WTC11 (cell line): ENCODE results near the gene PRKCE.

ENCODE experiments used
- ATF1 ChIP-seq: sonication (generic); formaldehyde crosslinking; IDR thresholded peaks from 2 replicates; pipeline ENCODE4 v1.8.1; 2023; ENCODE audit warnings: mild to moderate bottlenecking, moderate library complexity, missing genetic modification reagents
- CBFB ChIP-seq: sonication (generic); formaldehyde crosslinking; IDR thresholded peaks from 2 replicates; pipeline ENCODE4 v1.8.1; 2022; ENCODE audit warnings: mild to moderate bottlenecking, low read depth, missing genetic modification reagents
- FOXK1 ChIP-seq: sonication (generic); formaldehyde crosslinking; IDR thresholded peaks from 2 replicates; pipeline ENCODE4 v1.8.0; 2022; ENCODE audit warnings: mild to moderate bottlenecking, moderate library complexity, missing genetic modification reagents
- JUN ChIP-seq: sonication (generic); formaldehyde crosslinking; IDR thresholded peaks from 2 replicates; pipeline ENCODE4 v1.8.0; 2023; ENCODE audit warnings: mild to moderate bottlenecking, missing genetic modification reagents
- MXD4 ChIP-seq: fragments of 250-450 bp; sonication (Bioruptor Pico); IDR thresholded peaks from 2 replicates; pipeline ENCODE4 v1.8.0; 2021; ENCODE audit warnings: mild to moderate bottlenecking, moderate library complexity, borderline replicate concordance
- SP1 ChIP-seq: sonication (generic); formaldehyde crosslinking; conservative IDR thresholded peaks from 2 replicates; pipeline ENCODE4 v1.8.1; 2022; ENCODE audit warnings: missing genetic modification reagents
- TEAD4 ChIP-seq: sonication (generic); formaldehyde crosslinking; IDR thresholded peaks from 2 replicates; pipeline ENCODE4 v1.8.0; 2022; ENCODE audit warnings: mild to moderate bottlenecking, missing genetic modification reagents
- ZNF219 ChIP-seq: sonication (generic); formaldehyde crosslinking; IDR thresholded peaks from 2 replicates; pipeline ENCODE4 v1.8.0; 2023; ENCODE audit warnings: missing genetic modification reagents, mild to moderate bottlenecking, borderline replicate concordance
- TF ChIP-seq, protein P1 (sequence below): fragments of 200-600 bp; IDR thresholded peaks from 2 replicates; pipeline ENCODE4 v1.8.0; 2022; ENCODE audit warnings: antibody characterized with exemption
- TF ChIP-seq, protein P2 (sequence below): sonication (generic); formaldehyde crosslinking; conservative IDR thresholded peaks from 2 replicates; pipeline ENCODE4 v1.8.1; 2022; ENCODE audit warnings: mild to moderate bottlenecking, missing genetic modification reagents
- TF ChIP-seq, protein P3 (sequence below): sonication (generic); formaldehyde crosslinking; IDR thresholded peaks from 2 replicates; pipeline ENCODE4 v1.8.0; 2022; ENCODE audit warnings: mild to moderate bottlenecking, missing genetic modification reagents
- TF ChIP-seq, protein P4 (sequence below): sonication (generic); formaldehyde crosslinking; IDR thresholded peaks from 2 replicates; pipeline ENCODE4 v1.8.0; 2022; ENCODE audit warnings: mild to moderate bottlenecking, missing genetic modification reagents
- TF ChIP-seq, protein P5 (sequence below): sonication (generic); formaldehyde crosslinking; IDR thresholded peaks from 2 replicates; pipeline ENCODE4 v1.8.0; 2022; ENCODE audit warnings: mild to moderate bottlenecking, missing genetic modification reagents
- TF ChIP-seq, protein P6 (sequence below): sonication (generic); formaldehyde crosslinking; IDR thresholded peaks from 2 replicates; pipeline ENCODE4 v1.8.1; 2023; ENCODE audit warnings: mild to moderate bottlenecking, missing genetic modification reagents, moderate library complexity

DNA sequence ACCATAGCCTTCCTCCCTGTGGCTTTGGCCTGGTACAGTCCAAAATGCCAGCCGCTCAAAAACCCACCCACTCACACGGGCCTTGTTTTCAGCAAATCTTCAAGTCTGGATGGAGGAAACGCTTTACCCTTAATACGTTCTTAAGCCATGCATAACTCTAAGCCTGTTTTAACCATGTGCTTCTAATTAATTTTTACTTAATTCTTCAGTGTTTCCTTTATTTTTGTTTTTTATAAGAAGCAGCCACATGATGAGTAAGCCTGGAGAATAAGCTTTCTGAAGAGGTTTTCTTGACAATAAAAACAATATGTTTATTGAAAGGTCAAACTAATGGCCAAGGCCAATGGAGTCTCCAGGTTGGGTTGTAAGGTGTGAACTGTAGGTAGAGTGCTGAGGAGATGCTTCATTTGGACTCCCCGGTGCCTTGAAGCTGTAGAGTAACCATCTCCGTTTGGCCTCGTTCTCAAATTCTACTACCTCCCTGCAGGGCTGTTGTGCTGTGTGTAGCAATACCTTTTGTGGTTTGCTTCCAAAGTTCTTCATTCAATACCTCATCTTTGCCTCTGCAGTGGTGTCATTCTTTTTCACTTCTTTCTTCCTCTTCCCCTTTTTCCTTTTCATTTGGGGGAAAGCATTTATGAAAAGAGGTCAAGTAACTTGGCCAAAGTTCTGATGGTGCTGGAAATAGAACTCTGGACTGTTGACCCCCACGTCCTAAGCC lies 113.7 kb downstream of the PRKCE start:
- TF ChIP-seq MXD4 (CRISPR knock-in tag) (no peak), FOXK1 (CRISPR knock-in tag) (no peak), JUN (CRISPR knock-in tag) (no peak), SP1 (CRISPR knock-in tag) (no peak), ATF1 (CRISPR knock-in tag) (no peak), CBFB (no peak), TEAD4 (CRISPR knock-in tag) (no peak), ZNF219 (no peak)
- TF ChIP-seq, protein P1, sequence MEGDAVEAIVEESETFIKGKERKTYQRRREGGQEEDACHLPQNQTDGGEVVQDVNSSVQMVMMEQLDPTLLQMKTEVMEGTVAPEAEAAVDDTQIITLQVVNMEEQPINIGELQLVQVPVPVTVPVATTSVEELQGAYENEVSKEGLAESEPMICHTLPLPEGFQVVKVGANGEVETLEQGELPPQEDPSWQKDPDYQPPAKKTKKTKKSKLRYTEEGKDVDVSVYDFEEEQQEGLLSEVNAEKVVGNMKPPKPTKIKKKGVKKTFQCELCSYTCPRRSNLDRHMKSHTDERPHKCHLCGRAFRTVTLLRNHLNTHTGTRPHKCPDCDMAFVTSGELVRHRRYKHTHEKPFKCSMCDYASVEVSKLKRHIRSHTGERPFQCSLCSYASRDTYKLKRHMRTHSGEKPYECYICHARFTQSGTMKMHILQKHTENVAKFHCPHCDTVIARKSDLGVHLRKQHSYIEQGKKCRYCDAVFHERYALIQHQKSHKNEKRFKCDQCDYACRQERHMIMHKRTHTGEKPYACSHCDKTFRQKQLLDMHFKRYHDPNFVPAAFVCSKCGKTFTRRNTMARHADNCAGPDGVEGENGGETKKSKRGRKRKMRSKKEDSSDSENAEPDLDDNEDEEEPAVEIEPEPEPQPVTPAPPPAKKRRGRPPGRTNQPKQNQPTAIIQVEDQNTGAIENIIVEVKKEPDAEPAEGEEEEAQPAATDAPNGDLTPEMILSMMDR = no peak
- TF ChIP-seq, protein P2, sequence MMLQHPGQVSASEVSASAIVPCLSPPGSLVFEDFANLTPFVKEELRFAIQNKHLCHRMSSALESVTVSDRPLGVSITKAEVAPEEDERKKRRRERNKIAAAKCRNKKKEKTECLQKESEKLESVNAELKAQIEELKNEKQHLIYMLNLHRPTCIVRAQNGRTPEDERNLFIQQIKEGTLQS (CRISPR knock-in tag) = no peak
- TF ChIP-seq, protein P3, sequence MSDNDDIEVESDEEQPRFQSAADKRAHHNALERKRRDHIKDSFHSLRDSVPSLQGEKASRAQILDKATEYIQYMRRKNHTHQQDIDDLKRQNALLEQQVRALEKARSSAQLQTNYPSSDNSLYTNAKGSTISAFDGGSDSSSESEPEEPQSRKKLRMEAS (CRISPR knock-in tag) = no peak
- TF ChIP-seq, protein P4, sequence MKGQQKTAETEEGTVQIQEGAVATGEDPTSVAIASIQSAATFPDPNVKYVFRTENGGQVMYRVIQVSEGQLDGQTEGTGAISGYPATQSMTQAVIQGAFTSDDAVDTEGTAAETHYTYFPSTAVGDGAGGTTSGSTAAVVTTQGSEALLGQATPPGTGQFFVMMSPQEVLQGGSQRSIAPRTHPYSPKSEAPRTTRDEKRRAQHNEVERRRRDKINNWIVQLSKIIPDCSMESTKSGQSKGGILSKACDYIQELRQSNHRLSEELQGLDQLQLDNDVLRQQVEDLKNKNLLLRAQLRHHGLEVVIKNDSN (CRISPR knock-in tag) = no peak
- TF ChIP-seq, protein P5, sequence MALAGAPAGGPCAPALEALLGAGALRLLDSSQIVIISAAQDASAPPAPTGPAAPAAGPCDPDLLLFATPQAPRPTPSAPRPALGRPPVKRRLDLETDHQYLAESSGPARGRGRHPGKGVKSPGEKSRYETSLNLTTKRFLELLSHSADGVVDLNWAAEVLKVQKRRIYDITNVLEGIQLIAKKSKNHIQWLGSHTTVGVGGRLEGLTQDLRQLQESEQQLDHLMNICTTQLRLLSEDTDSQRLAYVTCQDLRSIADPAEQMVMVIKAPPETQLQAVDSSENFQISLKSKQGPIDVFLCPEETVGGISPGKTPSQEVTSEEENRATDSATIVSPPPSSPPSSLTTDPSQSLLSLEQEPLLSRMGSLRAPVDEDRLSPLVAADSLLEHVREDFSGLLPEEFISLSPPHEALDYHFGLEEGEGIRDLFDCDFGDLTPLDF (CRISPR knock-in tag) = no peak
- TF ChIP-seq, protein P6, sequence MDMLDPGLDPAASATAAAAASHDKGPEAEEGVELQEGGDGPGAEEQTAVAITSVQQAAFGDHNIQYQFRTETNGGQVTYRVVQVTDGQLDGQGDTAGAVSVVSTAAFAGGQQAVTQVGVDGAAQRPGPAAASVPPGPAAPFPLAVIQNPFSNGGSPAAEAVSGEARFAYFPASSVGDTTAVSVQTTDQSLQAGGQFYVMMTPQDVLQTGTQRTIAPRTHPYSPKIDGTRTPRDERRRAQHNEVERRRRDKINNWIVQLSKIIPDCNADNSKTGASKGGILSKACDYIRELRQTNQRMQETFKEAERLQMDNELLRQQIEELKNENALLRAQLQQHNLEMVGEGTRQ (CRISPR knock-in tag) = no peak
